Left renal cortex interstitium (tissue), 4 donors: ENCODE measurements around the gene GOLGA6D. TPM values are rescaled to one million over a fixed set of nuclear protein-coding genes. Genes with fewer than 3 reads are reported as not detected.
"Not testable (repeated sequence)": the region's sequence is repeated elsewhere in the genome, so short reads cannot be mapped to it uniquely, and the experiment has no call there.

Experiments
- DNase-seq, 4 donors: peaks; one replicate each; pipeline ENCODE4 v3.0.0-alpha.2; 2013; ENCODE audit warnings: low read depth in 4 of 4, low spot score in 2 of 4, missing footprints in 1 of 4
- polyA plus RNA-seq, 4 donors: library from polyadenylated mRNA; unstranded; fragments of 120-200 nt; gene quantifications; one replicate each; pipeline ENCODE4 v1.2.1, GENCODE V29; 2013; ENCODE audit not compliant: insufficient read length in 4 of 4

Gene GOLGA6D, protein sequence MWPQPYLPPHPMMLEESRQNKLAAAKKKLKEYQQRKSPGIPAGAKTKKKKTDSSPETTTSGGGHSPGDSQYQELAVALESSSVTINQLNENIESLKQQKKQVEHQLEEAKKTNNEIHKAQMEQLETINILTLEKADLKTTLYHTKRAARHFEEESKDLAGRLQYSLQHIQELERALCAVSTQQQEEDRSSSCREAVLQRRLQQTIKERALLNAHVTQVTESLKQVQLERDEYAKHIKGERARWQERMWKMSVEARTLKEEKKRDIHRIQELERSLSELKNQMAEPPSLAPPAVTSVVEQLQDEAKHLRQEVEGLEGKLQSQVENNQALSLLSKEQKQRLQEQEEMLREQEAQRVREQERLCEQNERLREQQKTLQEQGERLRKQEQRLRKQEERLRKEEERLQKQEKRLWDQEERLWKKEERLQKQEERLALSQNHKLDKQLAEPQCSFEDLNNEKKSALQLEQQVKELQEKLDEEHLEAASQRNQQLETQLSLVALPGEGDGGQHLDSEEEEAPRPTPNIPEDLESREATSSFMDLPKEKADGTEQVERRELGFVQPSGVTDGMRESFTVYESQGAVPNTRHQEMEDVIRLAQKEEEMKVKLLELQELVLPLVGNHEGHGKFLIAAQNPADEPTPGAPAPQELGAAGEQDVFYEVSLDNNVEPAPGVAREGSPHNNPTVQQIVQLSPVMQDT
- polyA plus RNA-seq, result under 1 TPM; 0.14 to 0.47 (median 0.19) TPM

- not testable (repeated sequence) for DNase-seq
These were observed at the start of gene GOLGA6D for GRCh38 chr15:75282572-75282971. GOLGA6D (plus strand) TSS chr15:75282835; CDS start chr15:75282876, 41 bp downstream.

- no peak for DNase-seq
These were observed 49.0 kb upstream of the GOLGA6D start for GRCh38 chr15:75233504-75234190.

- DNase-seq, result no peak
These were observed 48.3 kb upstream of the GOLGA6D start for GRCh38 chr15:75234191-75234810.

DNA sequence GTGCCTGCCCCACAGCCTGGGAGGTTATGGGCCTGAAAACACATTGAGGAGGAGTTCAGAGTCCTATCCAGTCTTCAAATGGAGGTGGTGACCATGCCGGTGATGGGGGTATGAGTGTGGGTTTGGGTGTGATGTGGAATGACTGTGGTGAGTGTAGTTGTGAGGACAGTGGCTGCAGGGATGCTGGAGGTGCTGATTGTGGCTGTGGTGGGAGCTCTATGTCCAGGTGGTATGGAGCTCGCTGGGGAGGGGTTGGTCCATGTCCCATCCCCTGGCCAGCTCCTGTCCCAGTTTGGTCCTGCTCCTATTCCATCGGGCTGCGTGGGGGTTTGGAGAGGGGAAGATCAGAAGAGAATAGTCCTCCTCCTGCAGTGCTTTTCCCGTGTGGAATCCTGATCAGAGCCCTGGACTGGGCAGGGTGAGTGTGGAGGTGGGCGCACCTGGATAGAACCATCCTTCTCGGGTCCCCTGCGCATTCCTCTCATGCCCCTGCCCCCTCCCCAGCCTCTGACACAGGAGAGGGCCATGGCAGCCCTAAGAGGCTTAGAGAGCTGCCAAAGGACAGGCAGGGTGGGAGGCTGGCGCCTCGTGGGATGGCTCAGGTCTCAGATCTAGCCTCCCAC is 47.5 kb upstream of the GOLGA6D start:
- DNase-seq, result no peak

GRCh38 chr15:75235760-75236729 is 46.6 kb upstream of the GOLGA6D start:
- no peak for DNase-seq

DNA sequence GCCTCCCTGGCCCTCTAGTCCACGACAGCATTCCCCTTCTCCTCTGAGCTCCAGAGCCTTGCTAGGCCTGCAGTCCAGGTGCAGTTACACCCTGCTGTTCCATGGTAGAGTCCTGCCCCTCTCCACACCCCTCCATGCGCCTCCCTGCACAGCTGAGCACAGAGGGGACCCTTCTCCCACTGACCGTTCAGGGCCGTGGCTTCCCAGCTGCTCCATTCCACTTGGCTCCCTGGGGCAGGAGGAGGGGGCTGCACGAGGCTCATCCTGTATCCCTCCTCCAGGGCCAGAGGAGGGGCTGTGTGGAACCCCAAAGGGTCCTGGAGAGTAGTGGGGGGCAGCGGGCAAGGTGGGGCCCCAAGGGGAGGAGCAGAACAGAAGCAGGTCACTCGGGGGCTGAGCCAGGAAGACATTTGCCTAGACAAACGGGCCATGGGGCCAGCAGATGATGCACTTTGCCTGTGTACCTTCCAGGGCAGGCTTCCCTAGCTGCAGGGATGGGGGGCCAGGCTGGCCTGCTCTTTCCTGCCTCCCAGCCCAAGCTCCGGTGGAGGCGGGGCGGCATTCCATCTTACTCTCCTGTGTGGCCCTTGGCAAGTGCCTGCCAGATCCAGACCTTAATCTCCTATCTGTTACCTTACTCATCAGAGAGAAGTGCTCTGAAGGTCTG is 45.2 kb upstream of the GOLGA6D start:
- no peak for DNase-seq

DNA sequence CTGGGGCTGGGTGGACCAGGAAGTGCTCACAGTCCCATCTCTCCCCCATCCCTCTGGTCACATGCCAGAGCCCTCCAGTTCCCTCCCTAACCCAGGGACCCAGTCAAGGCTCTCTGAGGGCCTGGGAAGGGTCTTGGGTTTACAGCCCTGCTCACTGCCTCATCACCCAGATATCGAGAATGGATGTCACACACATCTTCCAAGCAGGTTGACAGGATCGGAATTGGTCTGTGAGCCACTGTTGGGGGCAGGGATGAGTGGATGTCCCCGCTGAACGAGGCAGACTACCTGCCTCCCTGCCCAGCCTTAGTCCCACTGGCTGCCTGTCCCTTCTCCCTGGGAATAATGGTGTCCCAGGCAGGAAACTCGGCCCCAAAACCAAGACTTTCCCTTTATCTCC is 44.5 kb upstream of the GOLGA6D start:
- DNase-seq, result no peak

- DNase-seq, result not testable (repeated sequence)
These were observed 36.9 kb upstream of the GOLGA6D start for GRCh38 chr15:75245741-75246140.

GRCh38 chr15:75248991-75249390 is 33.6 kb upstream of the GOLGA6D start:
- not testable (repeated sequence) for DNase-seq

GRCh38 chr15:75249726-75250125 is 32.9 kb upstream of the GOLGA6D start:
- no peak for DNase-seq

DNA sequence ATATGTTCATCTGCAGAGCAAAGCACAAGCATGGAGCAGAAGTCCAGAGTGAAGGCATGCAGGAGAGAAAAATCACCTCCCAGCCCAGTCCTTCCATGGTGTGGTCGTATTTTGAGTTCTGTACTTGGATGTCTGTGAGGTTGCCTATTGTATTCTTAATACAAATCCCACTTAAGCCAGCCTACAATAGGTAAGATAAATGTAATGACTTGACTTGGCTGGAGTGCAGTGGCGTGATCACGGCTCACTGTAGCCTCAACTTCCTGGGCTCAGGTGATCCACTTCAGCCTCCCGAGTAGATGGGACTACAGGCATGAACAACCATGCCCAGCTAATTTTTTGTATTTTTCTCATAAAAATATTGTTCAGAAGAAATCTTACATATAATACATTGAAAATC is 31.3 kb upstream of the GOLGA6D start:
- DNase-seq, result not testable (repeated sequence)

DNA sequence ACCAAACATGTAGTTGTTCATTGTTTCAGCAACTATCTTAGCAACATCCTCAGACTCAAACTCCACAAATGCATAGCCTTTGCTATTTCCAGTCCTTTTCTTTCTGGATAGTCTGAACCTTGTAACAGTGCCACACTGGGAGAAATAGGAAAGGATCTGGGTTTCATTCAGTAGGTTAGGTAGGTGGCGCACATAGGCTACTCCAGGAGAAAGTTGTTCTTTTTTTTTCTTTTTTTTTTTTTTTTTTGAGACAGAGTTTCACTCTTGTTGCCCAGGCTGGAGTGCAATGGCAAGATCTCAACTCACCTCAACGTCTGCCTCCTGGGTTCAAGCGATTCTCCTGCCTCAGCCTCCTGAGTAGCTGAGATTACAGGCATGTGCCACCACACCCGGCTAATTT is 30.4 kb upstream of the GOLGA6D start:
- DNase-seq, result not testable (repeated sequence)

GRCh38 chr15:75258034-75258433 is 24.6 kb upstream of the GOLGA6D start, which contains the start of gene GOLGA6C:
GOLGA6C (plus strand) TSS chr15:75258334; CDS start chr15:75258599, 265 bp downstream.
- not testable (repeated sequence) for DNase-seq

DNA sequence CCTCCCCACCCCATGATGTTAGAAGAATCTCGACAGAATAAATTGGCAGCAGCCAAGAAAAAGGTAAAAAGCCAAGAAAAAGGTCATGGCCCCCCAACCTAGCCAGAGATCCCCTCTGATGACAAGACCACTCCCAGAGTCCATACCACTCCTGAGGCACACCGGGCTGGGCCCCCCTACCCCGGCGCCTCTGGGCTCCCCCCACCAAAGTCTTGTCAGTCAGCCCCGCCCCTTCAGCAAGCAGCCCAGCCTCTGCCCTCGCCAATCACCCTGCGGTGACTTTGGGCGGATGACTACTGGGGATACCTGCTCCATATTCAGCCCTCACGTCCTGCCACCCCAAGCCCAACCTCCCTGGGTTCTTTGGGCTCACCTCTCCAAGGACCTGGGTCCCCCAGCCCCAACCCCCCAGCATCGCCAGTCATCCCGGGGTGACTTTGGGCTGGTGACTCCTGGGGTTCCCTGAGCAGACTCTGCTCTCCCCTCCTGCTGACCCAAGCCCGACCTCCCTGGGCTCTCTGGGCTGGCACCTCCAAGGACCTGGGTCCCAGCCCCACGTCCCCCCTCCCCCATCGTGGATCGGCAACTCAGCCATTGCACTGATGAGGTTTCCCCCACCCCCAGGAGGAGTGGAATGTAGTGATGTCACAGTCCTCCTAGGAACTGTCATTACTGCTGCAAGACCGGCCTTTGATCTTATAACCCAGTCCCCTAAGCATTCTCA is 23.9 kb upstream of the GOLGA6D start:
- not testable (repeated sequence) for DNase-seq

DNA sequence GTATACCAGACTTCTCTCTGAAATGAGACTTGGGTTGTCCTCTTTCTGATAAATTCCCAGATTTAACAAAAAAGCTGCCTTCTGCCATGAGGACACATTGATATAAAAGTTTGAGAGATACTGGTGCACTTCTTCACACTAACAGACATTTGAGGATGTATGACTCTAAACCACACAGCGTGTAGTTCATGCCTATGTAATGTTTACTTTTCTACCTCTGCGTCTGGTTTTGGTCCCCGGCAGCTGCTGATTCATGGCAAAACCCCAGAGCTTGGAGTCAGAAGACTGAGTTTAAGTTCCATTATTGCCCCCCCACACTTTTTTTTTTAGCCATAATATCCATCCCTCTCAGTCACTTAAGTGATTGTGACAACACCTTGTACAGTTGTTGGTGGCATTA is 22.8 kb upstream of the GOLGA6D start:
- not testable (repeated sequence) for DNase-seq

GRCh38 chr15:75273751-75274359 is 8.8 kb upstream of the GOLGA6D start:
- DNase-seq, result not testable (repeated sequence)

DNA sequence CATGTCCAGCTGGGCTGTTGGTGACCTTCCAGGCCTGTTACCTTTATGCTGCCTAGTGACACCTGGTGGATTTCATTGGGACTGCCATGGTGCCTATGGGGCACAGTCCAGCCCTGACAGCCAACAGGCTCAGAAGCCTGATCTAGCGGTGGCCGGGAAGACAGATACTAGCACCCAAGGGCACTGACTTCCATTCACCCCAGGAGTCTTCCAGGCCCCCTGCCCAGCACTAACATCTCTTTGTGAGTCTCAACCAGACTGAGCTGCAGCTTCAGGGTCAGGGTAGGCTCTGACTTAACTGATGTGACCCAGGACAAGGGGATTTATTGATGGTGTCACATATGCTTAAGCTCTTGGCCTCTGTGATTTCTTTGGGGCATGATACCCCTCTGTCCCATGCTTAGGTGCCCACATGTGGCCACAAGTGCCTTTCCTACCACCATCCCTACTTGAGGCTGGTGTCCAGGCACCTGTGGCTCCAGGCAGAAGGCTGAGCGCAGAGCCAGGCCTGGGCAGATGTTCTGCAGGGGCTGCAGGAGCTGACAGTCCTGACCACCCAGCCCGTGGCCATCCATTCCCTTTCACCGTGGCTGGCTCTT is 8.0 kb upstream of the GOLGA6D start:
- not testable (repeated sequence) for DNase-seq
